Ishikawa (cell line): ENCODE data around the gene IL17RC.

ENCODE experiments used
- CEBPB ChIP-seq: IDR thresholded peaks from 2 replicates; pipeline ENCODE4 v1.6.1; 2012
- EP300 ChIP-seq: IDR thresholded peaks from 2 replicates; pipeline ENCODE4 v1.6.1; 2012; ENCODE audit warnings: borderline replicate concordance
- FOXM1 ChIP-seq: IDR thresholded peaks from 2 replicates; pipeline ENCODE4 v1.6.1; 2012; ENCODE audit warnings: low read depth, borderline replicate concordance
- NFIC ChIP-seq: IDR thresholded peaks from 2 replicates; pipeline ENCODE4 v1.6.1; 2012
- RAD21 ChIP-seq: IDR thresholded peaks from 2 replicates; pipeline ENCODE4 v1.6.1; 2012; ENCODE audit warnings: low read depth
- TAF1 ChIP-seq: IDR thresholded peaks from 2 replicates; pipeline ENCODE4 v1.6.1; 2012; ENCODE audit warnings: low read depth, mild to moderate bottlenecking
- TCF12 ChIP-seq: IDR thresholded peaks from 2 replicates; pipeline ENCODE4 v1.6.1; 2012; ENCODE audit warnings: low read depth
- YY1 ChIP-seq: IDR thresholded peaks from 2 replicates; pipeline ENCODE4 v1.6.1; 2012; ENCODE audit warnings: low read depth
- ZBTB7A ChIP-seq: IDR thresholded peaks from 2 replicates; pipeline ENCODE4 v1.6.1; 2012; ENCODE audit warnings: low read depth
- TF ChIP-seq, protein P1 (sequence below): IDR thresholded peaks from 2 replicates; pipeline ENCODE4 v1.6.1; 2012
- TF ChIP-seq, protein P2 (sequence below): IDR thresholded peaks from 2 replicates; pipeline ENCODE4 v1.6.1; 2012; ENCODE audit warnings: low read depth, mild to moderate bottlenecking

DNA sequence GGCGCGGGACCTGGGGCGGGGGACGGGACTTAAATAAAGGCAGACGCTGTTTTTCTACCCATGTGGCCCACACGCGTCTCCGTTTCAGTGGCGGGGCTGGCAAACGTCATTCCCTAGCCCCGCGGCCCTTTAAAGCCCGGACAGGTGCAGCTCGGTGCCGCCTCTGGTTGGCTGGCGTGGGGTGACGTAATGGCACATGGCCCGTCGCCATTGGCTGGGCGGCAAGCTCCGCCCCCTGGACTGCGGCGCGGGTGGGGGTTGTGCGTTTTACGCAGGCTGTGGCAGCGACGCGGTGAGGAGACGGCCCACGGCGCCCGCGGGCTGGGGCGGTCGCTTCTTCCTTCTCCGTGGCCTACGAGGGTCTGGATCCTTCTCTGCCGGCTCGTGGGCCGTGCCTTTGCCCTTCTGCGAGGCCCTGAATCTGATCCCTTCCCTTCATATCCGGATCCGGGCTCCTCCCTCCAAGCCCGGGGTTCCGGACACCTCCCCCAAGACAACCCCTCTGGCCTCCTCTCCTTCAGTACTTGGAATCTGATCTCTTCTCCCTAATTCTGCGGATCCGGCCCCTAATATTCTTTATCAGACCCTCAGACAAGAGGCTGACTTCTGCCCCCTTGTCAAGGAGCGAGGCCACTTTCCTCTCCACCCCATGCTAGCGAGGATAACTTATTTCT, 16.8 kb downstream of the IL17RC start, which contains the start of gene CRELD1:
- TF ChIP-seq EP300 (no peak; the same call in 1 of the 2 replicates), NFIC (no peak), CEBPB (no peak), RAD21 (no peak), TCF12 (no peak), ZBTB7A (no peak), YY1 (no peak), TAF1 (peak; percentile 60), FOXM1 (no peak)
- TF ChIP-seq, protein P1, sequence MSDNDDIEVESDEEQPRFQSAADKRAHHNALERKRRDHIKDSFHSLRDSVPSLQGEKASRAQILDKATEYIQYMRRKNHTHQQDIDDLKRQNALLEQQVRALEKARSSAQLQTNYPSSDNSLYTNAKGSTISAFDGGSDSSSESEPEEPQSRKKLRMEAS: peak; percentile 96
- TF ChIP-seq, protein P2, sequence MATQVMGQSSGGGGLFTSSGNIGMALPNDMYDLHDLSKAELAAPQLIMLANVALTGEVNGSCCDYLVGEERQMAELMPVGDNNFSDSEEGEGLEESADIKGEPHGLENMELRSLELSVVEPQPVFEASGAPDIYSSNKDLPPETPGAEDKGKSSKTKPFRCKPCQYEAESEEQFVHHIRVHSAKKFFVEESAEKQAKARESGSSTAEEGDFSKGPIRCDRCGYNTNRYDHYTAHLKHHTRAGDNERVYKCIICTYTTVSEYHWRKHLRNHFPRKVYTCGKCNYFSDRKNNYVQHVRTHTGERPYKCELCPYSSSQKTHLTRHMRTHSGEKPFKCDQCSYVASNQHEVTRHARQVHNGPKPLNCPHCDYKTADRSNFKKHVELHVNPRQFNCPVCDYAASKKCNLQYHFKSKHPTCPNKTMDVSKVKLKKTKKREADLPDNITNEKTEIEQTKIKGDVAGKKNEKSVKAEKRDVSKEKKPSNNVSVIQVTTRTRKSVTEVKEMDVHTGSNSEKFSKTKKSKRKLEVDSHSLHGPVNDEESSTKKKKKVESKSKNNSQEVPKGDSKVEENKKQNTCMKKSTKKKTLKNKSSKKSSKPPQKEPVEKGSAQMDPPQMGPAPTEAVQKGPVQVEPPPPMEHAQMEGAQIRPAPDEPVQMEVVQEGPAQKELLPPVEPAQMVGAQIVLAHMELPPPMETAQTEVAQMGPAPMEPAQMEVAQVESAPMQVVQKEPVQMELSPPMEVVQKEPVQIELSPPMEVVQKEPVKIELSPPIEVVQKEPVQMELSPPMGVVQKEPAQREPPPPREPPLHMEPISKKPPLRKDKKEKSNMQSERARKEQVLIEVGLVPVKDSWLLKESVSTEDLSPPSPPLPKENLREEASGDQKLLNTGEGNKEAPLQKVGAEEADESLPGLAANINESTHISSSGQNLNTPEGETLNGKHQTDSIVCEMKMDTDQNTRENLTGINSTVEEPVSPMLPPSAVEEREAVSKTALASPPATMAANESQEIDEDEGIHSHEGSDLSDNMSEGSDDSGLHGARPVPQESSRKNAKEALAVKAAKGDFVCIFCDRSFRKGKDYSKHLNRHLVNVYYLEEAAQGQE: no peak
